Superior temporal gyrus (tissue), 1 donor: ENCODE measurements around the gene SPTBN2.

Experiments used
- DNase-seq: peaks from one replicate; pipeline ENCODE4 v3.0.0-alpha.2; 2016; ENCODE audit errors: extremely low spot score

The SPTBN2 gene

DNA sequence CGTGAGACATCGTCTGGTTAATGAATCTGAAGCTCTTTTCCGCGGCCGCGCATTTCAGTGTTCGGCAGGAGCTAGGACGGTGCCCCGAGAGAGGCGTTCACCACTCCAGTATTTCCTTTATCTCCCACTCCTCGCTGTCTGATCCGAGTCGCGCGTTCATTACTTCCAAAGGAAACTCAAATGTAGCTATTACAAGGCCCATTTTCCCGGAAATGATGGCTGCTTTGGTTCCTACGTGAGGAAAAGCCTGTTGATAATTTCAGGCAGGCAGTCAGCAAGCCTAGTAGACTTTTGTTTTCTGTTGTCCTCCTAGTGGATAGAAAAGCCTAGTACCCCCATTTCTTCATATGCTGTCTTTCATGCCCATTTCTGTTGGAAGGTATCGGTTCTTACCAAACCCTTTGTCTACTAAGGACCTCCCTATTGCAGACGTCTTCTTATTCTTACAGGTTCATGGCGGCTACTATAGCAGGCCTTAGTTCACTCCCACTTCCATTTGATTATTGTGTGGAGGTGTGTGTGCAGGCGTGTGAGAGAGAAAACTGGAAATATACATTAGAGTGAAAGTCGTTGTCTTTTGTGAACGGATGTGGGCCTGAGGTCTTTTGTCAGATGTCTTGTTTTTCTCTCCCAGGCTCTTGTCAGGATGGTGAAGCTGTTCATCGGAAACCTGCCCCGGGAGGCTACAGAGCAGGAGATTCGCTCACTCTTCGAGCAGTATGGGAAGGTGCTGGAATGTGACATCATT is 89.8 kb downstream of the SPTBN2 start:
- DNase-seq: peak; percentile 71

DNA sequence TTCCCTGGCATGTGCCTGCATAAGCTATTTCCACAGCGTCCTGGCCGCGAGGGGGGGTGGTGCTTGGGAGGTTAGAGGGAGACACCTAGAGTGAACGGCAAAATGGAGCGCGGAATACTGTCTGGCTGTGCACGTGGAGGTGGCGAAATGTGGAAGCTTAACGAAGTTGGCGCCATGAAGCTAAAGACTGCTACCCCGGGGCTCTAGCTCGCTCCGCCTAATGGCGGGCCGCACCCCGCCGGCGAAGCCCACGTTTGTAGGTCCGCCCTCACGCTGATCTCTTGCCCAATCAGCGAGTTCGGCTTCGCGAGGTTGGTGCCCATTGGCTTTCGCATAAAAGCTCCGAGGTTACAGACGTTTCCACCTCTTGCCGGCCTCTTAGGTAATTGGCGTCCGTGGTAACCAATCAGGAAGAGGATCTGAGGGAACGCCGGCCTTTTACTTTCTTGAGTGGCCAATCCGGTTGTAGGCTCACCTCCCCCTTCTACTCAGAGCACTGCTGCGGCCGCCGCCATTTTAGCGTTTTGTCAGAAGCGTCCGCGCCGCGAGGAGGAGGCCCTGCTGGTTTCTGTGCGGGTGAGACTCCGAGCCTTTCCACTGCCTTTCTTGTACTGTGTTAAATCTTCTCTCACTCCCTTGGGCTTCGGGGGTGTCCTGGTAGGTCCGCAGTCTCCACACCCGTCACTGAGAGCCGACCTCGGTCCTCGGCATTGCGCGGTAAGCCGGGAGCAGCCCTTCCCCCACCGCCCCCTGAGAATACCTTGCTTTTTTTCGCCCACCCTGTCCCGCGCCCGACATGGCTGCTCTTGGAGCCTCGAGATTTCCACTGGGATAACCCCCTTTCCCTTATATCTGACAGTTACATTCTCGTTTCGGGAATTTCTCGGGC is 90.6 kb downstream of the SPTBN2 start, which contains the start of gene RBM4:
RBM4 (plus strand) TSS at position 527 of the 889 bp plus-strand sequence. CDS start 1,009 bp downstream, outside the sequence.
- DNase-seq: peak; percentile 100

DNA sequence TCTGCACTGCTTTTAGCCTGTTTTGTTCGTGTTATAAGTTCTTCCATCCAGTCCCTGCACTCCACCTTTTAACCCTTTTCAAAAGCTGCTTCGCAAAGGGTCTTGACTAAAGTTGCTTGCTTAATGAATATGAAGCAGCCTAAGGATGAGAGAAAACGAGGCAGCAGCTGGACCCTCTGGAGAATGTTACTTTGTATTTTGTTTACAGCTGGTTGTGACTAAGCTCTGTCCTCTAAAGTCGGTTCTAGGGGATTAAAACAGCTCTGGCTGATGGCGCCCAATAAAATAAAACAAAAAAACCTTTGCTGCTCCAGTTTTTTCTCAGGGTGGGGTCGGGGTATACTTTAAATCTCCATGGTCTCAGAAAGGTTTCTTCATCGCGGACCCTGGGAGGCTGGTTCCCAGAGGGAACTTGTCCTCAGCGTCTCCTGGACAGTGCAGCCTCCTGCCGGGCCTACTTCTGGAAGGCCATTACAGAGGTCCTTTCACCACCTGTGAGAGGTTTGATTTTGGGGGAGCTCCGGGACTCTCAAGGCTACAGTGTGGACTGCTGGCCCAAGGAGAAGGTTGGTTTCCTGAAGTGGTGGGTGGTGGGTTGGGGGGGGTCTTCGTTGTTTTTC is 91.3 kb downstream of the SPTBN2 start:
- no peak for DNase-seq

DNA sequence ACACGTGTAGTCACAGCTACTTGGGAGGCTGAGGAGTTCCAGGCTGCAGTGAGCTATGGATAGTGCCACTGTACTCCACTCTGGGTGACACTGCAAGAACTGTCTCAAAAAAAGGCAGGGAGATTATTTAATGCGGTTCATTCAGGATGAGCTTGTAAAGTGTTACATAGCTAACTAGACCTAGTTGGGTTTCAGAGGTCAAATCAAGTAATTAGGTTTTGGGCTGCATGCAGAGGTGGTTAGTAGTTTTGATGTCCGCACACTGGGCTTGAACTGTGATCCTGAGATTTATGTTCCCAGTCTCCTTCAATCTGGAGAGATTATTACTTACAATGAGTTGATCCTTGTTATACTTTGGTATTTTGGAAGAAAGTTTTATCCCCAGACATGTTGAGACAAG is 92.6 kb downstream of the SPTBN2 start:
- no peak for DNase-seq
